ENCODE measurements around the gene PHF12.

DNA sequence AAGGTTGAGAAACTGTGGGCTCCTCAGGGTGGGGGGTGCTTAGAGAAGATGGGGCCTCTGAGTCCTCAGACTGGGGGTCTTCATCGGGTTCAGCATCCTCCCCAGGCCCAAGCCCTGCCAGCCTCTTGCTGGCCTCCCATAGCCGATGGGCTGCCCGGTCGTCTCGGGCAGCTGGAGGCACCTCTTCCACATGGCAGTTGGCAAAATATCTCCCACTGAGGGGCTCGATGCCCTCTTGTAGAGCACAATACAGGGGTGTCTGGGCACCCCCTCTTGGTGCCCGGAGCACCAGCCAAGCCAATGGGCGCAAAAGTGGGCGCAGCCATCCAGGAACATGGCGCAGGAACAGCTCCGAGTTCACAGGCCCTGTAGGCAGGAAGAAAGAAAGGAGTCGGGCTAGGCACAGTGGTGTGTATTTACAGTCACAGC, 52.8 kb downstream of the PHF12 start:
- TF ChIP-seq, protein P1, sequence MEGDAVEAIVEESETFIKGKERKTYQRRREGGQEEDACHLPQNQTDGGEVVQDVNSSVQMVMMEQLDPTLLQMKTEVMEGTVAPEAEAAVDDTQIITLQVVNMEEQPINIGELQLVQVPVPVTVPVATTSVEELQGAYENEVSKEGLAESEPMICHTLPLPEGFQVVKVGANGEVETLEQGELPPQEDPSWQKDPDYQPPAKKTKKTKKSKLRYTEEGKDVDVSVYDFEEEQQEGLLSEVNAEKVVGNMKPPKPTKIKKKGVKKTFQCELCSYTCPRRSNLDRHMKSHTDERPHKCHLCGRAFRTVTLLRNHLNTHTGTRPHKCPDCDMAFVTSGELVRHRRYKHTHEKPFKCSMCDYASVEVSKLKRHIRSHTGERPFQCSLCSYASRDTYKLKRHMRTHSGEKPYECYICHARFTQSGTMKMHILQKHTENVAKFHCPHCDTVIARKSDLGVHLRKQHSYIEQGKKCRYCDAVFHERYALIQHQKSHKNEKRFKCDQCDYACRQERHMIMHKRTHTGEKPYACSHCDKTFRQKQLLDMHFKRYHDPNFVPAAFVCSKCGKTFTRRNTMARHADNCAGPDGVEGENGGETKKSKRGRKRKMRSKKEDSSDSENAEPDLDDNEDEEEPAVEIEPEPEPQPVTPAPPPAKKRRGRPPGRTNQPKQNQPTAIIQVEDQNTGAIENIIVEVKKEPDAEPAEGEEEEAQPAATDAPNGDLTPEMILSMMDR (IDR thresholded peaks at IDR 0.05; ENCODE audit: borderline replicate concordance, extremely low read depth, low read length, poor library complexity, severe bottlenecking) = no peak
- TF ChIP-seq EZH2 (IDR thresholded peaks at IDR 0.05; ENCODE audit: borderline replicate concordance, low read depth, low read length, severe bottlenecking) = no peak

Data from DND-41 (cell line).